ENCODE data around the gene NGEF. TPM values are rescaled to one million over a fixed set of nuclear protein-coding genes. Genes with fewer than 3 reads are reported as not detected.

Gene NGEF
- polyA plus RNA-seq, 1 of the 3 experiments (the other 2 are of a cell fraction): 1.4 TPM

- Histone ChIP-seq H3K36me3 (replicated peaks in 1 of 2; ENCODE audit: control insufficient read depth in 1 of 2, insufficient read depth in 2 of 2, low read length in 1 of 2) (no peaks in the 10 kb centered on the region), H3K9me3 (no peaks in the 10 kb centered on the region), H3K27ac (ENCODE audit: low read depth in 2 of 2, low read length in 1 of 2) (no peak overlapping the region), H3K9me2 (no peaks in the 10 kb centered on the region), H2AFZ (ENCODE audit: low read depth) (no peak overlapping the region), H3K9ac (no peak overlapping the region), H3K79me2 (ENCODE audit: insufficient read depth) (no peaks in the 10 kb centered on the region), H4K20me1 (ENCODE audit: insufficient read depth) (no peaks in the 10 kb centered on the region), H3K27me3 (ENCODE audit: insufficient read depth) (no peaks in the 10 kb centered on the region; the same call in 1 of the 2 replicates), H3F3A (replicated peaks; ENCODE audit: insufficient read depth) (no peaks in the 10 kb centered on the region), H3K4me1 (ENCODE audit: control insufficient read depth in 1 of 2, insufficient read depth in 2 of 2, low read depth in 1 of 2, low read length in 1 of 2) (no peaks in the 10 kb centered on the region), H3K4me2 (no peak overlapping the region), H3K4me3 (ENCODE audit: low read depth in 2 of 2, low read length in 1 of 2) (no peak overlapping the region)
- ChIA-PET POLR2A (no interaction called here), CTCF (interaction anchor here (1.4 kb wide), 1 partner anchor 80 kb away, joined by 3 read pairs; no protein-coding TSS in a partner anchor)
- 74% methylated on average over 7 of the region's 7 CpGs for WGBS (ENCODE audit: low lambda C conversion rate)
- no peak for TF ChIP-seq MEF2A (IDR thresholded peaks at IDR 0.05; ENCODE audit: borderline replicate concordance, low read depth)
- TF ChIP-seq CHD2 (IDR thresholded peaks at IDR 0.05; ENCODE audit: low read length, partially characterized antibody): no peak
- no peak for TF ChIP-seq SIN3A (IDR thresholded peaks at IDR 0.05; ENCODE audit: borderline replicate concordance, low read depth, low read length)
- TF ChIP-seq, protein P1, sequence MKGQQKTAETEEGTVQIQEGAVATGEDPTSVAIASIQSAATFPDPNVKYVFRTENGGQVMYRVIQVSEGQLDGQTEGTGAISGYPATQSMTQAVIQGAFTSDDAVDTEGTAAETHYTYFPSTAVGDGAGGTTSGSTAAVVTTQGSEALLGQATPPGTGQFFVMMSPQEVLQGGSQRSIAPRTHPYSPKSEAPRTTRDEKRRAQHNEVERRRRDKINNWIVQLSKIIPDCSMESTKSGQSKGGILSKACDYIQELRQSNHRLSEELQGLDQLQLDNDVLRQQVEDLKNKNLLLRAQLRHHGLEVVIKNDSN (IDR thresholded peaks at IDR 0.05; ENCODE audit: borderline replicate concordance, low read depth): no peak
- TF ChIP-seq GATA2 (CRISPR knock-in tag; IDR thresholded peaks at IDR 0.05): no peak
- TF ChIP-seq MXI1 (IDR thresholded peaks at IDR 0.05; ENCODE audit: low read depth, low read length): no peak
- TF ChIP-seq SMC3 (IDR thresholded peaks at IDR 0.05; ENCODE audit: low read depth, low read length): no peak
- no peak for TF ChIP-seq RAD21 (IDR thresholded peaks at IDR 0.05; ENCODE audit: low read length)
- no peak for TF ChIP-seq FOXM1 (IDR thresholded peaks at IDR 0.05; ENCODE audit: low read depth)
- no peak for DNase-seq
These were observed 38.7 kb downstream of the NGEF start for GRCh38 chr2:232974396-232974795.

- no peaks in the 10 kb centered on the region for H3F3A ChIP-seq (replicated peaks; ENCODE audit: insufficient read depth)
- H3K4me3 ChIP-seq (ENCODE audit: low read depth in 2 of 2, low read length in 1 of 2): no peak overlapping the region
- H3K9ac ChIP-seq: no peak overlapping the region
- WGBS (ENCODE audit: low lambda C conversion rate): 57% methylated on average over 2 of the region's 3 CpGs
- H3K27me3 ChIP-seq (ENCODE audit: insufficient read depth): no peaks in the 10 kb centered on the region; the same call in 1 of the 2 replicates
- no peak overlapping the region for H2AFZ ChIP-seq (ENCODE audit: low read depth)
- POLR2A ChIA-PET: no interaction called here
- DNase-seq: no peak
- no peak overlapping the region for H3K27ac ChIP-seq (ENCODE audit: low read depth in 2 of 2, low read length in 1 of 2)
- TF ChIP-seq FOXM1 (IDR thresholded peaks at IDR 0.05; ENCODE audit: low read depth) (no peak), SIN3A (IDR thresholded peaks at IDR 0.05; ENCODE audit: borderline replicate concordance, low read depth, low read length) (no peak), GABPA (IDR thresholded peaks at IDR 0.05; ENCODE audit: low read depth) (no peak)
- TF ChIP-seq, protein P2, sequence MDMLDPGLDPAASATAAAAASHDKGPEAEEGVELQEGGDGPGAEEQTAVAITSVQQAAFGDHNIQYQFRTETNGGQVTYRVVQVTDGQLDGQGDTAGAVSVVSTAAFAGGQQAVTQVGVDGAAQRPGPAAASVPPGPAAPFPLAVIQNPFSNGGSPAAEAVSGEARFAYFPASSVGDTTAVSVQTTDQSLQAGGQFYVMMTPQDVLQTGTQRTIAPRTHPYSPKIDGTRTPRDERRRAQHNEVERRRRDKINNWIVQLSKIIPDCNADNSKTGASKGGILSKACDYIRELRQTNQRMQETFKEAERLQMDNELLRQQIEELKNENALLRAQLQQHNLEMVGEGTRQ (IDR thresholded peaks at IDR 0.05; ENCODE audit: borderline replicate concordance, low read depth, low read length): no peak
- H3K4me2 ChIP-seq: no peak overlapping the region
- no peaks in the 10 kb centered on the region for H3K79me2 ChIP-seq (ENCODE audit: insufficient read depth)
- no peaks in the 10 kb centered on the region for H3K9me2 ChIP-seq
- CTCF ChIA-PET: interaction anchor here (0.9 to 1.4 kb wide), 3 partner anchors 16 to 305 kb away, joined by 3 read pairs; no protein-coding TSS in a partner anchor
- H3K9me3 ChIP-seq: no peaks in the 10 kb centered on the region
- H4K20me1 ChIP-seq (ENCODE audit: insufficient read depth): no peaks in the 10 kb centered on the region
- no peaks in the 10 kb centered on the region for H3K36me3 ChIP-seq (replicated peaks in 1 of 2; ENCODE audit: control insufficient read depth in 1 of 2, insufficient read depth in 2 of 2, low read length in 1 of 2)
- H3K4me1 ChIP-seq (ENCODE audit: control insufficient read depth in 1 of 2, insufficient read depth in 2 of 2, low read depth in 1 of 2, low read length in 1 of 2): no peaks in the 10 kb centered on the region
These were observed 39.3 kb downstream of the NGEF start for GRCh38 chr2:232973796-232974195.
